IPS DF 6.9 (cell line): ENCODE measurements around the gene S1PR3.

Source experiments
- DNase-seq: peaks from one replicate; pipeline ENCODE4 v3.0.0-alpha.2; 2013; ENCODE audit warnings: low read depth, low spot score
- H3K27ac ChIP-seq: one replicate; pipeline ENCODE4 v1.5.1; 2013; ENCODE audit warnings: low read length, control low read depth
- H3K27me3 ChIP-seq: 2 replicates; pipeline ENCODE4 v1.6.1; 2013; ENCODE audit warnings: mild to moderate bottlenecking, low read length; ENCODE audit not compliant: control insufficient read depth, insufficient read depth
- H3K36me3 ChIP-seq: 2 replicates; pipeline ENCODE4 v1.6.1; 2013; ENCODE audit warnings: low read length; ENCODE audit not compliant: control insufficient read depth, insufficient read depth
- H3K4me1 ChIP-seq: 2 replicates; pipeline ENCODE4 v1.6.1; 2013; ENCODE audit warnings: low read length; ENCODE audit not compliant: control insufficient read depth, insufficient read depth
- H3K4me3 ChIP-seq: 2 replicates; pipeline ENCODE4 v1.5.1; 2013; ENCODE audit warnings: mild to moderate bottlenecking, low read length
- H3K9me3 ChIP-seq: 2 replicates; pipeline ENCODE4 v1.6.1; 2013; ENCODE audit warnings: low read length, inconsistent platforms; ENCODE audit not compliant: control insufficient read depth, insufficient read depth
- WGBS: extraction: QIAGEN DNeasy Blood & Tissue Kit; methylation state at CpG from one replicate; pipeline ENCODE4 v1.1.7; 2013; ENCODE audit warnings: mixed read lengths, missing lambda C conversion rate; ENCODE audit not compliant: insufficient read length, insufficient coverage; 5-methylcytosine and 5-hydroxymethylcytosine counted together

The S1PR3 gene

DNA sequence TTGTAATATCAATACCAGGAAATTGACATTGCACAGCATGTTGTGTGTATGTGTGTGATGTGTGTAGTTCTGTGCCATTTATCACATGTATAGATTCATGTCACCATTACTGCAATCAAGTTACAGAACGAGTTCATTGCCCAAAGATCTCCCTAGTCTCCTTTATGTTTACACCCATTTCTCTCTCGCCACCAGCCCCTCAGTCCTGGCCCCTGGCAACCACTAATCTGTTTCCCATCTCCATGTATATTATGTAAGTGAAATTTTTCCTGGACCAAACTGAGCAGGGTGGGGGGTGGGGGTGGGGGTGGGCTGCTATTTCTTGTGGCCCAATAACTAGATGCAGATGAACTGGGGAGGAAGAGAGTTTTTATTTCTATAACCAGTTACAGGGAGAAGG, 11.5 kb upstream of the S1PR3 start:
- Histone ChIP-seq H3K9me3 (no peaks in the 10 kb centered on the region), H3K4me1 (no peaks in the 10 kb centered on the region), H3K27ac (no peak overlapping the region), H3K27me3 (no peaks in the 10 kb centered on the region), H3K4me3 (no peak overlapping the region), H3K36me3 (no peaks in the 10 kb centered on the region)
- no peak for DNase-seq
- WGBS, result no CpG with 5 or more reads among the region's 2 CpGs

DNA sequence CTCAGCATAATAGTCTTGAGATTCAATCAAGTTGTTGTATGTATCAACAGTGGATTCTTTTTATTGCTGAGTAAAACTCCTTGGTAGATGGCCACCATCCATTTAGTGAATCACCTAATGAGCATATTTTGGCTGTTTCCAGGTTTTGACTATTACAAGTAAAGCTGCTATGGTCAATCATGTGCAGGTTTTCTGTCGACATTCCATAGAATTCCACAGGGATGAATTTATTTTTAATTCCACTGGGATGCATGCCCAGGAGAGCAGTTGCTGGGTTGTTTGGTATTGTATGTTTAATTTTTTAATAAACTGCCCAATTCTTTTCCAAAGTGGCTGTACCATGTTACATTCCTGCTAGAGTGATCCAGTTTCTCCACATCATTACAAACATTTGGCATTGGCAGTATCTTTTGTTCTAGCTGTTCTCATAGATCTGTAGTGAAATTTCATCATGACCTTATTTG, 10.5 kb upstream of the S1PR3 start:
- no peak for DNase-seq
- Histone ChIP-seq H3K9me3 (no peaks in the 10 kb centered on the region), H3K4me1 (no peaks in the 10 kb centered on the region), H3K27me3 (no peaks in the 10 kb centered on the region), H3K4me3 (no peak overlapping the region), H3K36me3 (no peaks in the 10 kb centered on the region), H3K27ac (no peak overlapping the region)
- WGBS, result no CpG with 5 or more reads among the region's 1 CpG

DNA sequence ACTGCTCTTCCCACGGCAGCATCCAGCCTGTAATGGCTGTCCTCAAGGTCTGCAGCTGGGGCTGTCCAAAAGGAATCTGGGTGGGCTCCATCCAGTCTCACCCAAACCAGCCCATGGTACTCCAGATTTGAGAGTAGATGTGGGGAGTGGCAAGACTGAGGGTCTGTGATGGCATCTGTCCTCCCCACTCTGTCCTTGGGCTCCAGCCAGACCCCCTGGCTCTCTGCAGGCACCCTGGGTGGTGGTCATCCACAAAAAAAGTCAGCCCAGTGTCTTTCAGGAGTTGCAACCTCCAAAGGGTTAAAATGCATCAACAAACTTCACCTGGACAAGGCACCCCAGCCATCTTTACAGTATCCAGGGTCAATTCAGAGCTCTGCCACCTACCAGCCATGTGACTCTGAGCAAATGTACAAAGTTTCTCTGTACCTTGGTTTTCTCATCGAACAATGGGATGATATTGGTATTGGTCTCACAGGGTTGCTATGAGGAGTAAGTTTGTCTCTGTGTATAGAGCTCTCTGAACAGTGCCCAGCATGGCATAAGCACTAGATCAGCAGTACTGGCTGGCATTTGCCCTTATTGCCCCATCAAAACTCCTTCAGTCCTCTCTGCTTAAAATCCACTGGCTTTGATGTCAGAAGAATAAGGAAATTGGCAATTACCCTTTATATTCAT, 7.3 kb upstream of the S1PR3 start:
- Histone ChIP-seq H3K36me3 (no peaks in the 10 kb centered on the region), H3K27ac (no peak overlapping the region), H3K9me3 (no peaks in the 10 kb centered on the region), H3K27me3 (no peaks in the 10 kb centered on the region), H3K4me1 (no peaks in the 10 kb centered on the region), H3K4me3 (no peak overlapping the region)
- DNase-seq, result no peak
- WGBS, result no CpG with 5 or more reads among the region's 2 CpGs

DNA sequence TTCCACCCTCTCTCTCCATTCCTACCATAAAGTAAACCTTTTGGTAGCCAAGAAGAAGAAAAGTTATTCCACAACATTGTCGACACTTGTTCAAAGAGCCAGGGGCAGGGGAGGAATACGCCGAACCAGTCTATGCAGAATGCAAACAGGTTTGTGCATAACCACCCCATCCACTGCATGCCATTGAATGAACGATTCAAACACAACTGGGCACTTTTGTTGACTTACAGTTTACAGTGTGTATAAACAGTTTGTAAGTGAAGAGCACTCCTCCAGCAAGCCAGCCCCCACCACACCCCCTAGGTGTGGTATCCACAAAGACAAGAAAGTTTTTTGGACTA, 6.8 kb upstream of the S1PR3 start:
- H3K4me1 ChIP-seq, result peaks cover 2% of the 10 kb centered on the region; the same call in 1 of the 2 replicates
- no peaks in the 10 kb centered on the region for H3K36me3 ChIP-seq
- WGBS, result no CpG with 5 or more reads among the region's 4 CpGs
- H3K27ac ChIP-seq, result no peak overlapping the region
- no peaks in the 10 kb centered on the region for H3K27me3 ChIP-seq
- H3K4me3 ChIP-seq, result no peak overlapping the region
- no peaks in the 10 kb centered on the region for H3K9me3 ChIP-seq
- DNase-seq, result no peak

DNA sequence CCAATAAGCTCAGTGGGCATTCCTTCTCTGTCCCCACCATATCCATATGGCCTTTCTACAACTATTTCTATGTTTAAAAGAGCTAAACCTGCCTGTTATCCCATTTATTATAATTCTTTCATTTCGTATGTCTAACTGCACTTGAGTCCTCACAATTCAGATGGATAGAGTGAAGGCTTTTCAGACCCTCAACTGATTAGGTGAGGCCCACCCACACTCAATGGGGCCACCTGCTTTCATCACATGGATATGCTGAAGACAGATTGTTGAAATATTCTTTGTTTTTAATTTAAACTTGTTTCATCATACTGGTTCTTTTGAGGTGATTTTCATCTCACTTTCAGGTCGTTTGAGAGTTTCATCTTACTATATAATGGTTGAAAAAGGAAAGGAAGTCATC, 5.7 kb upstream of the S1PR3 start:
- no peaks in the 10 kb centered on the region for H3K36me3 ChIP-seq
- no peaks in the 10 kb centered on the region for H3K9me3 ChIP-seq
- H3K4me3 ChIP-seq, result no peak overlapping the region
- peaks cover 2% of the 10 kb centered on the region; the same call in 1 of the 2 replicates for H3K4me1 ChIP-seq
- H3K27ac ChIP-seq, result no peak overlapping the region
- WGBS, result no CpG with 5 or more reads among the region's 2 CpGs
- H3K27me3 ChIP-seq, result no peaks in the 10 kb centered on the region
- no peak for DNase-seq

DNA sequence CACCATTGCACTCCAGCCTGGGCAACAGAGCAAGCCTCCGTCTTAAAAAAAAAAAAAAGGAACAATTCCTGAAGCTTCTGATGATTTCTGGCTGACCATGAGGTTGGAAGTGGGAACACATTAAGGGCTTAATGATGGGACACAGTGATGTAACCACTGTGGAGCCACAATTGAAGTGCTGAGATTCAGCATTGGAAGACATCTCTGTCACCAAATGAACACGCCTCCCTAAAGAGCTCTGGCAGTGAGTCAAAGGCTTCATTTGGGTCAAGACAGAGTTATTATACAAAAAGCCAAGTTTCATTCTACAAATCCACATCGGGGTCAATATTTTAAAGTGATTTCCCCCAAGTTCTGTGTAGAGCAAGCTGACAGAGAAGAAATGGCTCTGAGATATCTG, 4.5 kb upstream of the S1PR3 start:
- Histone ChIP-seq H3K9me3 (no peaks in the 10 kb centered on the region), H3K36me3 (no peaks in the 10 kb centered on the region), H3K27ac (no peak overlapping the region), H3K4me3 (no peak overlapping the region), H3K27me3 (no peaks in the 10 kb centered on the region), H3K4me1 (peaks cover 2% of the 10 kb centered on the region; the same call in 1 of the 2 replicates)
- DNase-seq, result no peak
- WGBS, result no CpG with 5 or more reads among the region's 3 CpGs

DNA sequence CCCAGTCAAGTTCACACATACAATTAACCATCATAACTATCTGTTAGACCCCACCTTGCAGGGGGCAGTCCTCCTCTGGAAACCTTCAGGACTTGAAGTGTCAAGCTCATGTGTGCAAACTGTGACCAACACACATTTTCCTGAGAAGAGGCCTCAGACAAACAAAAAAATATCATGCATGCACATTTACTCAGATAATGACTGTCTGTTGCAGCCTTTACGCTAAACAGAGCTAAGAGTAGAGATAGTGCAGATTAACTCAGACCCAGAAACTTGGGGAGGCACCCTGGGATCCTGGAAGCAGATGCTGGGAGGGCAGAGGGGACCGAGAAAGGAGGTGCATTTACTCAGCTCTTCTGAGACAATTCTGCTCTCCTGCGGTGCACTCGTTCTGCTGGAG, 3.6 kb upstream of the S1PR3 start:
- H3K4me1 ChIP-seq, result peaks cover 2% of the 10 kb centered on the region; the same call in 1 of the 2 replicates
- no CpG with 5 or more reads among the region's 4 CpGs for WGBS

DNA sequence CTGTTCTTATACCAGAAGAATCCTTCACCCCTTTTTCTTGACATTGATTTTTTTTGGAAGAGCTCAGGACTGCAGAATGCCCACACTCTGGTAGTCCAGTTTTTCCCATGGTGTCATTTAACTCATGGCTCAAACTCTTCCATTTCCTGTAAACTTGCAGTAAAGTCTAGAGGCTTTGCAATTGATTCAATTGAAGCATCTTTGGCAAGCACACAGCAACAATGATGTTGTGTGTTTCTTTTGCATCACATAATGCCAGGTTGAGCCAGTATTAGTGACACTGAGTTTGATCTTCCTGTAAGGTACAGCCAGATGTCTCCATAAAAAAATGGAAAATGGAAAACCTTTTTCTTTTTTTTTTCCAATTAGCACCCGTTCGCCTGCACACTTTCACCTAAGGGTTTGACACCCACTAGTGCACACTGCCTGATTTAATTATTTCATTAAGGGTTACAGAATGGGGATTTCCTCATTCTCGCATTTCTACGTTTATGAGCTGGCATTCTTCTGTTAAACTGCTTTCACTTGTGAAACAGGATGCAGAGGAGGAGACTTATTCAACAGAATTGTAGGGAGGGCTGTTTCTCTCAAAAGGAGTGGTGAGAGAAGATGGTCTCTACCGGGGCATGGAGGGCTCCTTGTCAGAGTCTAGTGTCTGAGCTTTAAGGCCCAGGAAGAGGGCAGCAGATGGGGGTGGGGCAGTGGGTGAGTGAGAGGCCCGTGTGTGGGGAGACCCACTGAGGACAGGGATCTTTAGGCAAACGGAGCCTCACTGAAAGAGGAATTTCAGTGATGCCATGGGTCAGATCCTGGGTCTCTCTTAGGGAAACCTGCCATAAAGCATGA, 2.2 kb upstream of the S1PR3 start:
- Histone ChIP-seq H3K27me3 (no peaks in the 10 kb centered on the region), H3K9me3 (no peaks in the 10 kb centered on the region), H3K4me1 (peaks cover 2% of the 10 kb centered on the region; the same call in 1 of the 2 replicates), H3K36me3 (no peaks in the 10 kb centered on the region), H3K27ac (no peak overlapping the region), H3K4me3 (no peak overlapping the region)
- no peak for DNase-seq
- no CpG with 5 or more reads among the region's 7 CpGs for WGBS

More for the DNA sequence above, 3.6 kb upstream of the S1PR3 start:
- Histone ChIP-seq H3K27ac (no peak overlapping the region), H3K36me3 (no peaks in the 10 kb centered on the region), H3K27me3 (no peaks in the 10 kb centered on the region), H3K4me3 (no peak overlapping the region), H3K9me3 (no peaks in the 10 kb centered on the region)
- DNase-seq, result no peak

DNA sequence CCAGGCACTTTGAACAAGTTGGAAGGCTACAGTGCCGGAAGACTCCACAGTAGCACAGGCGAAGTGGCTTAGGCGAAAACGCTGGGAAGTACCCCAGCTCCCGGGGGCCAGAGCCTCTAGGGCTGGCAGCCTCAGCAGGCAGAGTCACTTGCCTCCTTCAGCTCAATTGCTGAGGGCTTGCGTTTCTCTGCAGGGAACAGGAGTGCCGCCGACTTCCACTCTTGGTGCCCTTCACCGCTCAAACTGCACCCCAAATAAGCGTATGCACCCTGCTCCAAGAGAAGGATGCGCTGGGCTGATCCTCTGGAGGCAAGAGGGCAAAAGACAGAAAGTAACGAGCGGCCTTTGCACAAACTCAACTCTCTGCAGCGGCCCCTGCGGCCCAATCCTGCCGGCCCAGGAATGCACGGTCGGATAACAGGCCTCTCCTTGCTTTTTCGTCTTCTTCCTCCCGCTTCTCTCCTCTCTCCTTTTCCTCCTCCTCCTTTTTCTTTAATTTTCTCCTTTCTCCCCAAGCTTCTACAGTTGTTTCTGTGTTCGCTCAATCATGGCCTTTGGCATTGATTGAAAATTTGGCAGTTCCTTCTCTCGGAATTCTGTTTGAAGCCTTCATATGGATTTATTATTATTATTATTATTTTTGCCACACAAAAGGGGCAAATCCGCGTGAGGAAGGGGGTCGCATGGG, 1.1 kb upstream of the S1PR3 start:
- WGBS, result no CpG with 5 or more reads among the region's 25 CpGs
- Histone ChIP-seq H3K4me1 (peaks cover 2% of the 10 kb centered on the region; the same call in 1 of the 2 replicates), H3K27me3 (no peaks in the 10 kb centered on the region), H3K36me3 (no peaks in the 10 kb centered on the region), H3K27ac (no peak overlapping the region), H3K9me3 (no peaks in the 10 kb centered on the region), H3K4me3 (peak overlapping the region; percentile 67; the same call in 1 of the 2 replicates)
- no peak for DNase-seq

DNA sequence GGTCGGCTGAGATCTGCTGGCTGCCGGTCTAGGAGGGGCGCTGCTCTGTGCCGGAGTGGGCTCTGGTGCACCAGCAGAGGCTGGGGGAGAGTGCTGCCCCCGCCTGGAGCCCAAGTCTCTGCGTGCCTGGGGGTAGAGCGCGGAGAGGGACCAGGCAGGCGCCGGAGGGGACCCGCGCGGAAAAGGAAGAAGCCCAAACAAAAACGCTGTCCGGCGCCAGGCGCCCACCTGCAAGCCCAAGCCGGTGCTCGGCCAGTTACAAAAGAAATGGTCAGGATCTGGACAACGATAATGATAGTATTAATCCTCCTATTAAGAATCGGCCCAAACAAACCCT, 571 bp upstream of the S1PR3 start:
- DNase-seq, result no peak
- peaks cover 2% of the 10 kb centered on the region; the same call in 1 of the 2 replicates for H3K4me1 ChIP-seq
- H3K36me3 ChIP-seq, result no peaks in the 10 kb centered on the region
- H3K4me3 ChIP-seq, result peak overlapping the region; percentile 67; the same call in 1 of the 2 replicates
- no peaks in the 10 kb centered on the region for H3K9me3 ChIP-seq
- WGBS, result no CpG with 5 or more reads among the region's 21 CpGs
- H3K27ac ChIP-seq, result no peak overlapping the region
- no peaks in the 10 kb centered on the region for H3K27me3 ChIP-seq
